DOHH2 (cell line): ENCODE results near the gene ANKRD18B.

Experiments
- H3F3A ChIP-seq: fragments of 200-600 bp; sonication (generic), shearing (Covaris generic); 2 replicates; pipeline ENCODE4 v1.6.0; 2016; ENCODE audit warnings: antibody characterized with exemption, mild to moderate bottlenecking; ENCODE audit not compliant: control insufficient read depth, insufficient read depth
- H3K27ac ChIP-seq: fragments of 200-600 bp; sonication (generic); 2 replicates; pipeline ENCODE4 v1.5.1; 2014; ENCODE audit warnings: low read depth, mild to moderate bottlenecking, low read length, moderate library complexity
- H3K27me3 ChIP-seq: fragments of 200-600 bp; sonication (generic); 2 replicates; pipeline ENCODE4 v1.6.1; 2014; ENCODE audit warnings: mild to moderate bottlenecking, low read length, mixed read lengths; ENCODE audit not compliant: control insufficient read depth
- H3K36me3 ChIP-seq: fragments of 200-600 bp; sonication (generic); 2 replicates; pipeline ENCODE4 v1.6.1; 2014; ENCODE audit warnings: mild to moderate bottlenecking, low read length, moderate library complexity, mixed read lengths; ENCODE audit not compliant: control insufficient read depth
- H3K4me1 ChIP-seq: fragments of 200-600 bp; sonication (generic); 2 replicates; pipeline ENCODE4 v1.6.1; 2014; ENCODE audit warnings: mild to moderate bottlenecking, low read length, mixed read lengths; ENCODE audit not compliant: control insufficient read depth
- H3K4me2 ChIP-seq: fragments of 200-600 bp; sonication (generic); 2 replicates; pipeline ENCODE4 v1.6.0; 2014; ENCODE audit warnings: mild to moderate bottlenecking, low read length, moderate library complexity
- H3K4me3 ChIP-seq: fragments of 200-600 bp; sonication (generic); 2 replicates; pipeline ENCODE4 v1.5.1; 2014; ENCODE audit warnings: mild to moderate bottlenecking, low read length, mixed read lengths
- H3K79me2 ChIP-seq: fragments of 200-600 bp; sonication (generic); 2 replicates; pipeline ENCODE4 v1.6.1; 2014; ENCODE audit warnings: mild to moderate bottlenecking, low read length, mixed read lengths; ENCODE audit not compliant: control insufficient read depth
- H3K9me2 ChIP-seq: fragments of 200-600 bp; sonication (generic); replicated peaks from 2 replicates; pipeline ENCODE4 v1.6.1; 2014; ENCODE audit warnings: mild to moderate bottlenecking, low read length, mixed read lengths; ENCODE audit not compliant: control insufficient read depth
- H3K9me3 ChIP-seq: fragments of 200-600 bp; sonication (generic); 2 replicates; pipeline ENCODE4 v1.6.1; 2014; ENCODE audit warnings: antibody characterized with exemption, low read length, mixed read lengths; ENCODE audit not compliant: control insufficient read depth, insufficient read depth
- H4K20me1 ChIP-seq: fragments of 200-600 bp; sonication (generic); 2 replicates; pipeline ENCODE4 v1.6.0; 2014; ENCODE audit warnings: low read depth, mild to moderate bottlenecking, antibody characterized with exemption, low read length, moderate library complexity; ENCODE audit not compliant: control insufficient read depth, insufficient read depth
- EZH2phosphoT487 ChIP-seq: fragments of 200-600 bp; sonication (generic); IDR thresholded peaks from 2 replicates; pipeline ENCODE4 v1.6.1; 2017; ENCODE audit warnings: borderline replicate concordance, mild to moderate bottlenecking, antibody characterized with exemption, low read length, moderate library complexity, mixed read lengths
- TF ChIP-seq, protein P1 (sequence below): fragments of 200-600 bp; sonication (generic); IDR thresholded peaks from one replicate; pipeline ENCODE4 v1.5.1; 2014; ENCODE audit warnings: antibody characterized with exemption, mild to moderate bottlenecking, low read depth, low read length; ENCODE audit not compliant: poor library complexity, severe bottlenecking

ANKRD18B gene

DNA sequence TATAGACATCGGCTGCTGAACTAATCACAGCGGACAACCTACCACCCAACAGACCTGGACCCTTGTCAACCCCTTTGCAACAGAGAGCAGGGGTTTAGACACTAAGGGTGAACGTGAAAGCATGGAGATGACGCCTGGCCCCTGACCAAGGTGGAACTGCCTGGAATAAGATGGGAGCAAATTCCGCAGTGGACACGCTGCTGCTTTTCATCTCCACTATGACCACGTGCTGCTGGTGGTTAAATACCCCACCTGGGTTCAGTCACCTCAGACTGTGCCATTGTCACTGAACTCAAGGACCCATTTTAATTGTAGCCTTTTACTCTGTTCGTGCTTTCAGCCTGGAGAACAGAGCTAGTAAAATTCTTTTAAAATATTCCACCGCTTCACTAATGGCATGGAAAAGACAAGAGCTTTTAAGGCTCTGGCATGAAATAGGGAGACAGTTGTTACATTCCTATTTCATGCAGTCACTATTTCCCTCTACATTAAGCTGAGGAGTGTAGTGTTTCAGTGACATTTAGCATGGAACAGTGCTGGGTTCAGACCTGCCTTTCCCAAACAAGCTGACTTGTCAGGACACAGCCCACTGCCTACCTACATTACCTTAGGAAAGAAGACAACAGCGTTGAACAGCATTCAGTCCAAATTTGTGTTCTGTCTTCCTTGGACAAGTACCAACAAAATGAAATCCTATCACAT is 96.8 kb downstream of the ANKRD18B start:
- H3K4me2 ChIP-seq = no peak overlapping the region
- H3K9me3 ChIP-seq = no peaks in the 10 kb centered on the region
- no peaks in the 10 kb centered on the region for H3K79me2 ChIP-seq
- no peaks in the 10 kb centered on the region for H3K36me3 ChIP-seq
- H3K27ac ChIP-seq = no peak overlapping the region
- H3K27me3 ChIP-seq = peaks cover 6% of the 10 kb centered on the region
- H3K4me3 ChIP-seq = no peak overlapping the region
- H4K20me1 ChIP-seq = no peaks in the 10 kb centered on the region
- H3F3A ChIP-seq = no peaks in the 10 kb centered on the region
- TF ChIP-seq, protein P1, sequence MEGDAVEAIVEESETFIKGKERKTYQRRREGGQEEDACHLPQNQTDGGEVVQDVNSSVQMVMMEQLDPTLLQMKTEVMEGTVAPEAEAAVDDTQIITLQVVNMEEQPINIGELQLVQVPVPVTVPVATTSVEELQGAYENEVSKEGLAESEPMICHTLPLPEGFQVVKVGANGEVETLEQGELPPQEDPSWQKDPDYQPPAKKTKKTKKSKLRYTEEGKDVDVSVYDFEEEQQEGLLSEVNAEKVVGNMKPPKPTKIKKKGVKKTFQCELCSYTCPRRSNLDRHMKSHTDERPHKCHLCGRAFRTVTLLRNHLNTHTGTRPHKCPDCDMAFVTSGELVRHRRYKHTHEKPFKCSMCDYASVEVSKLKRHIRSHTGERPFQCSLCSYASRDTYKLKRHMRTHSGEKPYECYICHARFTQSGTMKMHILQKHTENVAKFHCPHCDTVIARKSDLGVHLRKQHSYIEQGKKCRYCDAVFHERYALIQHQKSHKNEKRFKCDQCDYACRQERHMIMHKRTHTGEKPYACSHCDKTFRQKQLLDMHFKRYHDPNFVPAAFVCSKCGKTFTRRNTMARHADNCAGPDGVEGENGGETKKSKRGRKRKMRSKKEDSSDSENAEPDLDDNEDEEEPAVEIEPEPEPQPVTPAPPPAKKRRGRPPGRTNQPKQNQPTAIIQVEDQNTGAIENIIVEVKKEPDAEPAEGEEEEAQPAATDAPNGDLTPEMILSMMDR = no peak
- no peak for TF ChIP-seq EZH2phosphoT487
- no peaks in the 10 kb centered on the region for H3K9me2 ChIP-seq
- no peaks in the 10 kb centered on the region for H3K4me1 ChIP-seq
